ENCODE results near the gene TSPY8. TPM values are rescaled to one million over a fixed set of nuclear protein-coding genes. Genes with fewer than 3 reads are reported as not detected.
"Not testable (repeated sequence)": the region's sequence is repeated elsewhere in the genome, so short reads cannot be mapped to it uniquely, and the experiment has no call there.

The TSPY8 gene
- not detected for polyA plus RNA-seq (2013, experiment 1 of 2)
- polyA plus RNA-seq (2013, experiment 2 of 2) = not detected

- not testable (repeated sequence) for H3K18ac ChIP-seq (ENCODE audit: low read depth in 1 of 2, low read length in 2 of 2); H2BK12ac ChIP-seq (ENCODE audit: low read length in 2 of 2); H3K4me1 ChIP-seq (ENCODE audit: control insufficient read depth, insufficient read depth, low read depth, low read length); DNase-seq; H3K4me2 ChIP-seq (ENCODE audit: low read length, poor library complexity, severe bottlenecking); H2BK5ac ChIP-seq (ENCODE audit: low read depth, low read length, poor library complexity, severe bottlenecking); H3K36me3 ChIP-seq (ENCODE audit: control insufficient read depth in 1 of 2, insufficient read depth in 2 of 2, low read depth in 1 of 2, low read length in 2 of 2); H4K8ac ChIP-seq (ENCODE audit: low read length); H3K9ac ChIP-seq (ENCODE audit: low read length); H3K79me1 ChIP-seq (replicated peaks; ENCODE audit: low read length, poor library complexity, severe bottlenecking); H2BK15ac ChIP-seq (ENCODE audit: low read depth, poor library complexity, severe bottlenecking); H3K9me3 ChIP-seq (ENCODE audit: control insufficient read depth, low read length); H4K91ac ChIP-seq (ENCODE audit: low read length); H3K23ac ChIP-seq (ENCODE audit: low read length in 2 of 2); H3K4me3 ChIP-seq (ENCODE audit: insufficient read depth in 1 of 2, low read depth in 1 of 2, low read length in 2 of 2); H2AFZ ChIP-seq (ENCODE audit: low read depth, low read length); H2BK120ac ChIP-seq (ENCODE audit: low read depth, low read length); H2AK5ac ChIP-seq (ENCODE audit: low read length, severe bottlenecking); H3K27me3 ChIP-seq (ENCODE audit: control insufficient read depth in 1 of 2, insufficient read depth in 1 of 2, low read length in 2 of 2); H3K27ac ChIP-seq (ENCODE audit: low read length, poor library complexity, severe bottlenecking); H3K14ac ChIP-seq (ENCODE audit: low read length in 2 of 2); H3K4ac ChIP-seq (ENCODE audit: low read depth in 1 of 2, low read length in 2 of 2)
- WGBS = no CpG with 5 or more reads among the region's 25 CpGs
Observed at GRCh38 chrY:9357497-9357896, at the start of gene TSPY8. TSPY8 (plus strand) TSS chrY:9357797; CDS start chrY:9357843, 46 bp downstream.

- H2AFZ ChIP-seq (ENCODE audit: low read depth, low read length) = no peak overlapping the region
- 26% methylated on average over 2 of the region's 7 CpGs for WGBS
- no peak for DNase-seq
- no peak overlapping the region for H3K27ac ChIP-seq (ENCODE audit: low read length, poor library complexity, severe bottlenecking)
- H2BK12ac ChIP-seq (ENCODE audit: low read length in 2 of 2) = no peak overlapping the region
- H3K18ac ChIP-seq (ENCODE audit: low read depth in 1 of 2, low read length in 2 of 2) = no peak overlapping the region
- no peak overlapping the region for H2BK120ac ChIP-seq (ENCODE audit: low read depth, low read length)
- no peak overlapping the region for H2AK5ac ChIP-seq (ENCODE audit: low read length, severe bottlenecking)
- no peak overlapping the region for H4K91ac ChIP-seq (ENCODE audit: low read length)
- H3K14ac ChIP-seq (ENCODE audit: low read length in 2 of 2) = no peak overlapping the region
- H3K4me2 ChIP-seq (ENCODE audit: low read length, poor library complexity, severe bottlenecking) = no peak overlapping the region
- no peak overlapping the region for H3K4ac ChIP-seq (ENCODE audit: low read depth in 1 of 2, low read length in 2 of 2)
- no peak overlapping the region for H3K4me3 ChIP-seq (ENCODE audit: insufficient read depth in 1 of 2, low read depth in 1 of 2, low read length in 2 of 2)
- no peaks in the 10 kb centered on the region for H3K27me3 ChIP-seq (ENCODE audit: control insufficient read depth in 1 of 2, insufficient read depth in 1 of 2, low read length in 2 of 2)
- no peaks in the 10 kb centered on the region for H3K36me3 ChIP-seq (ENCODE audit: control insufficient read depth in 1 of 2, insufficient read depth in 2 of 2, low read depth in 1 of 2, low read length in 2 of 2)
- H3K79me1 ChIP-seq (replicated peaks; ENCODE audit: low read length, poor library complexity, severe bottlenecking) = no peaks in the 10 kb centered on the region
- H3K9me3 ChIP-seq (ENCODE audit: control insufficient read depth, low read length) = no peaks in the 10 kb centered on the region
- H3K23ac ChIP-seq (ENCODE audit: low read length in 2 of 2) = no peak overlapping the region
- no peak overlapping the region for H2BK5ac ChIP-seq (ENCODE audit: low read depth, low read length, poor library complexity, severe bottlenecking)
- H4K8ac ChIP-seq (ENCODE audit: low read length) = no peak overlapping the region
- H3K9ac ChIP-seq (ENCODE audit: low read length) = no peak overlapping the region
- H3K4me1 ChIP-seq (ENCODE audit: control insufficient read depth, insufficient read depth, low read depth, low read length) = no peaks in the 10 kb centered on the region
- no peak overlapping the region for H2BK15ac ChIP-seq (ENCODE audit: low read depth, poor library complexity, severe bottlenecking)
Observed at GRCh38 chrY:9320996-9321395, 36.6 kb upstream of the TSPY8 start.

GRCh38 chrY:9337164-9337563 is 20.4 kb upstream of the TSPY8 start, which contains the start of gene TSPY4:
TSPY4 (plus strand) TSS chrY:9337464; CDS start chrY:9337510, 46 bp downstream.
- not testable (repeated sequence) for H4K8ac ChIP-seq (ENCODE audit: low read length); H3K27me3 ChIP-seq (ENCODE audit: control insufficient read depth in 1 of 2, insufficient read depth in 1 of 2, low read length in 2 of 2); H3K4me3 ChIP-seq (ENCODE audit: insufficient read depth in 1 of 2, low read depth in 1 of 2, low read length in 2 of 2); H4K91ac ChIP-seq (ENCODE audit: low read length); H2AK5ac ChIP-seq (ENCODE audit: low read length, severe bottlenecking); H3K18ac ChIP-seq (ENCODE audit: low read depth in 1 of 2, low read length in 2 of 2); H3K4ac ChIP-seq (ENCODE audit: low read depth in 1 of 2, low read length in 2 of 2); H2AFZ ChIP-seq (ENCODE audit: low read depth, low read length); H2BK5ac ChIP-seq (ENCODE audit: low read depth, low read length, poor library complexity, severe bottlenecking); H3K9me3 ChIP-seq (ENCODE audit: control insufficient read depth, low read length); DNase-seq; H2BK15ac ChIP-seq (ENCODE audit: low read depth, poor library complexity, severe bottlenecking); H3K4me2 ChIP-seq (ENCODE audit: low read length, poor library complexity, severe bottlenecking); H2BK12ac ChIP-seq (ENCODE audit: low read length in 2 of 2); H3K36me3 ChIP-seq (ENCODE audit: control insufficient read depth in 1 of 2, insufficient read depth in 2 of 2, low read depth in 1 of 2, low read length in 2 of 2); H3K14ac ChIP-seq (ENCODE audit: low read length in 2 of 2); H3K79me1 ChIP-seq (replicated peaks; ENCODE audit: low read length, poor library complexity, severe bottlenecking); H3K27ac ChIP-seq (ENCODE audit: low read length, poor library complexity, severe bottlenecking); H3K9ac ChIP-seq (ENCODE audit: low read length); H3K4me1 ChIP-seq (ENCODE audit: control insufficient read depth, insufficient read depth, low read depth, low read length); H2BK120ac ChIP-seq (ENCODE audit: low read depth, low read length); H3K23ac ChIP-seq (ENCODE audit: low read length in 2 of 2)
- no CpG with 5 or more reads among the region's 26 CpGs for WGBS

- not testable (repeated sequence) for H3K36me3 ChIP-seq (ENCODE audit: control insufficient read depth in 1 of 2, insufficient read depth in 2 of 2, low read depth in 1 of 2, low read length in 2 of 2); DNase-seq; H2AK5ac ChIP-seq (ENCODE audit: low read length, severe bottlenecking); H4K91ac ChIP-seq (ENCODE audit: low read length); H3K4me3 ChIP-seq (ENCODE audit: insufficient read depth in 1 of 2, low read depth in 1 of 2, low read length in 2 of 2); H3K79me1 ChIP-seq (replicated peaks; ENCODE audit: low read length, poor library complexity, severe bottlenecking); H3K4me1 ChIP-seq (ENCODE audit: control insufficient read depth, insufficient read depth, low read depth, low read length); H3K23ac ChIP-seq (ENCODE audit: low read length in 2 of 2); H3K18ac ChIP-seq (ENCODE audit: low read depth in 1 of 2, low read length in 2 of 2); H3K4me2 ChIP-seq (ENCODE audit: low read length, poor library complexity, severe bottlenecking); H4K8ac ChIP-seq (ENCODE audit: low read length); H2BK15ac ChIP-seq (ENCODE audit: low read depth, poor library complexity, severe bottlenecking); H3K4ac ChIP-seq (ENCODE audit: low read depth in 1 of 2, low read length in 2 of 2); H3K9me3 ChIP-seq (ENCODE audit: control insufficient read depth, low read length); H2BK120ac ChIP-seq (ENCODE audit: low read depth, low read length); H3K9ac ChIP-seq (ENCODE audit: low read length); H2AFZ ChIP-seq (ENCODE audit: low read depth, low read length); H3K27me3 ChIP-seq (ENCODE audit: control insufficient read depth in 1 of 2, insufficient read depth in 1 of 2, low read length in 2 of 2); H3K14ac ChIP-seq (ENCODE audit: low read length in 2 of 2); H2BK12ac ChIP-seq (ENCODE audit: low read length in 2 of 2); H2BK5ac ChIP-seq (ENCODE audit: low read depth, low read length, poor library complexity, severe bottlenecking); H3K27ac ChIP-seq (ENCODE audit: low read length, poor library complexity, severe bottlenecking)
- no CpG with 5 or more reads among the region's 26 CpGs for WGBS
Observed at GRCh38 chrY:9396527-9396926, 38.9 kb downstream of the TSPY8 start.
